GM06990 (cell line): ENCODE measurements around the gene PHF21B.

ENCODE experiments used
- DNase-seq: peaks from one replicate; pipeline ENCODE4 v3.0.0-alpha.2; 2011; ENCODE audit not compliant: insufficient read length; ENCODE audit errors: extremely low read depth
- H3K27me3 ChIP-seq: replicated peaks from 2 replicates; pipeline ENCODE4 v1.6.0; 2011; ENCODE audit warnings: low read length; ENCODE audit not compliant: control insufficient read depth, insufficient read depth
- H3K36me3 ChIP-seq: 2 replicates; pipeline ENCODE4 v1.5.1; 2011; ENCODE audit warnings: low read length; ENCODE audit not compliant: control insufficient read depth, insufficient read depth
- H3K4me3 ChIP-seq: replicated peaks from 2 replicates; pipeline ENCODE4 v1.5.1; 2011; ENCODE audit warnings: low read depth, mild to moderate bottlenecking, control low read depth, low read length
- TF ChIP-seq, protein P1 (sequence below): IDR thresholded peaks from 2 replicates; pipeline ENCODE4 v1.5.1; 2011; ENCODE audit warnings: low read length, control low read depth, mild to moderate bottlenecking, inconsistent platforms; ENCODE audit not compliant: insufficient read depth, poor library complexity, severe bottlenecking

PHF21B gene

DNA sequence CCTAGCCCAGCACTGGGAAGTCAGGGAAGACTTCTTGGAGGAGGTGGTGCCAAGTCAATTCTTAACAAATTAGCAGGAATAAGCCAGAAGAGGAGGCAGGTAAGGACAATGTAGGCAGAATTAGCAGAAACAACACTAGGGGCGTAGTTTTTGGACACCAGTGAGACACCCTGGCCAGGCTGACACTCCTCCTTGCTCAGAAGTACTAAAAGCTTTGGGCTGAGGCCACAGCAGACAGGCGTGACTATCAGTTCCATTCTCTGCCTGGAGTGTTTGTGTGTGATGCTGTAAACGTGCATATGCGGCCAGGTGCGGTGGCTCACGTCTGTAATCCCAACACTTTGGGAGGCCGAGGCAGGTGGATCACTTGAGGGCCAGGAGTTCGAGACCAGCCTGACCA lies 36.0 kb downstream of the PHF21B start:
- no peak for DNase-seq
- Histone ChIP-seq H3K4me3 (no peak overlapping the region), H3K27me3 (no peaks in the 10 kb centered on the region; the same call in none of the 2 replicates), H3K36me3 (no peaks in the 10 kb centered on the region)
- TF ChIP-seq, protein P1, sequence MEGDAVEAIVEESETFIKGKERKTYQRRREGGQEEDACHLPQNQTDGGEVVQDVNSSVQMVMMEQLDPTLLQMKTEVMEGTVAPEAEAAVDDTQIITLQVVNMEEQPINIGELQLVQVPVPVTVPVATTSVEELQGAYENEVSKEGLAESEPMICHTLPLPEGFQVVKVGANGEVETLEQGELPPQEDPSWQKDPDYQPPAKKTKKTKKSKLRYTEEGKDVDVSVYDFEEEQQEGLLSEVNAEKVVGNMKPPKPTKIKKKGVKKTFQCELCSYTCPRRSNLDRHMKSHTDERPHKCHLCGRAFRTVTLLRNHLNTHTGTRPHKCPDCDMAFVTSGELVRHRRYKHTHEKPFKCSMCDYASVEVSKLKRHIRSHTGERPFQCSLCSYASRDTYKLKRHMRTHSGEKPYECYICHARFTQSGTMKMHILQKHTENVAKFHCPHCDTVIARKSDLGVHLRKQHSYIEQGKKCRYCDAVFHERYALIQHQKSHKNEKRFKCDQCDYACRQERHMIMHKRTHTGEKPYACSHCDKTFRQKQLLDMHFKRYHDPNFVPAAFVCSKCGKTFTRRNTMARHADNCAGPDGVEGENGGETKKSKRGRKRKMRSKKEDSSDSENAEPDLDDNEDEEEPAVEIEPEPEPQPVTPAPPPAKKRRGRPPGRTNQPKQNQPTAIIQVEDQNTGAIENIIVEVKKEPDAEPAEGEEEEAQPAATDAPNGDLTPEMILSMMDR = no peak

DNA sequence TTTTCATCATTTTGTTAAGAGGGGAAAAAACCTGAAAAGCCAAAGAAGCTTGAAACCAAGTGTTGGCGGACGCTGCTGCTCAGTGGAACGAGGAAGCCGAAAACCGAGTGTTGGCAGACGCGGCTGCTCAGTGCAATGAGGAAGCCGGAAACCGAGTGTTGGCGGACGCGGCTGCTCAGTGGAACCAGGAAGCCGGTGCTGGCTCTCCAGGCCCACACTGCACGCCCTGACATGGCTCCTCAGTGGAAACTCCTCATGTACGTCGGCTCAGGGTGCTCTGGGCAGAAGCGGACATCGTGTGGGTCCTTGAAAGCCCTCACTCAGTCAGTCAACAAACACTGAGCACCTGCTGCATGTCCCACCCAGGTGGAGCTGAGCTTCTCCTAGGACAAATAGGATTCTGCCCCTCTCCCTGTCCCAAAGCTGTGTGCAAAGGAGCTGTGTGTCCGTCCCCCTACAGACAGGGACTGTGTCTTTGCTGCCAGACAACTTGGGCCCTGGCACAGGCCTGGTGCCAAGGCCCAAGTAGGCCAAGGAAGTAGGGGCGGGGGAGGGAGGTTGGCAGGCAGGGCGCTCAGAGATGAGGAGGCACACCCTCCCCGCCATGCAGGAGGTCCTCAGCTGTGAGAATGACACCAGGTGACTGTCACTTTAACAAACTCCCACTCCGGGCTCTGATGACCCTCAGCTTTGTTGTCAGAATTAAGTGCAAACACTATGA lies 37.3 kb downstream of the PHF21B start:
- H3K27me3 ChIP-seq = no peaks in the 10 kb centered on the region; the same call in 1 of the 2 replicates
- DNase-seq = no peak
- no peaks in the 10 kb centered on the region for H3K36me3 ChIP-seq
- TF ChIP-seq, protein P1 = no peak
- H3K4me3 ChIP-seq = no peak overlapping the region

DNA sequence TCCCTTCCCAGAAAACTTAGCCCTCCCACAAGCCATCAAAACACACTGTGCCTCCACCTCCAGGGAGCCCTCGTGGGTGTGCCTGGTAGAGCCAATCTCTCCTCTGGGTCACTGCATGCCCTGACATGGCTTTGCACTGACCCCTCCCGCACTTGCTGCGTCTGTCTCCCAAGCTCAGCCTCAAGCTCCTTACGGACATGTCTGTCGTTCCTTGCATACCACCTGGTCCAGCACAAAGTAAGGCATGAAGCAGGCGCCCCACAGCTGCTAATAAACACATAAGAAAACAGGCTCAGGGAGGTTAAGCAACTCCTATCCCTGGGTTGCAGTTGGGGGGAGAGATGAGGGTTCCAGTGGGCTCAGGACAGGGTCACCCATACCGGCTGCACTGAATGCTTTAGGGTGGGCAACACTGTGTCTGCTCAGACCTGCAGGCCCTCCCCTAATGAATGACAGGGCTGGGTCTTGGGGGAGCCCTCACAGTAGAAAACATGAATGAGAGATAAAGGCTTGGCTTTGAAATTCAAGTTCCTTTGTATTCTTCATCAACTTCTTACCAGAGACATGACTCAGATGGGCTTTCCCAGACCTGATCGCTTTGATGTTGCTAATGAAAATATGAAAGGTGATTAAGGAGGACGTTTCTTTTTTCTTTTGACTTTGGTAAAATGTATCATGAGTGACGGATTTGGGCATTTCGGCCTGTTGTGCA lies 38.0 kb downstream of the PHF21B start:
- TF ChIP-seq, protein P1 = no peak
- H3K27me3 ChIP-seq = no peaks in the 10 kb centered on the region; the same call in 1 of the 2 replicates
- DNase-seq = no peak
- H3K36me3 ChIP-seq = no peaks in the 10 kb centered on the region
- H3K4me3 ChIP-seq = no peak overlapping the region

DNA sequence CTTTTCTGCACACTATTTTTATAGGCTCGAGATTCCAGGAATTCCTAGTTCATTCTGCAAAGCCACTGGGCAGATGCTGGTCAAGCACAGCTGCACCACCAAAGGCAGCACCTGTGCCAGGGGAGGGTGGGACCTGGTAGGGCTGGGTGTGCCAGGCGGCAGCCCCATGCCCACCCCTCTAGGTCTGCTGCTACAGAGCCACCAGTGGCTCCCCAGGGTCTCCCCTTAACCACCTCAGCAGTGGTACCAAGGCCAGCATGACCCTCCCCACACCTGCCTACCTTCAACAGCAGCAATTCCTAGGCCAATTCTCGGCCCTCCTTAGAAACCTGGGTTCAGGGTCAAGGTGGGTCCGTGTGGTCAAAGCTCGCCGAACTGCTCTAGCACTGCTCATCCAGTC lies 39.5 kb downstream of the PHF21B start:
- TF ChIP-seq, protein P1 = no peak
- DNase-seq = no peak
- Histone ChIP-seq H3K27me3 (no peaks in the 10 kb centered on the region; the same call in 1 of the 2 replicates), H3K4me3 (no peak overlapping the region), H3K36me3 (no peaks in the 10 kb centered on the region)

DNA sequence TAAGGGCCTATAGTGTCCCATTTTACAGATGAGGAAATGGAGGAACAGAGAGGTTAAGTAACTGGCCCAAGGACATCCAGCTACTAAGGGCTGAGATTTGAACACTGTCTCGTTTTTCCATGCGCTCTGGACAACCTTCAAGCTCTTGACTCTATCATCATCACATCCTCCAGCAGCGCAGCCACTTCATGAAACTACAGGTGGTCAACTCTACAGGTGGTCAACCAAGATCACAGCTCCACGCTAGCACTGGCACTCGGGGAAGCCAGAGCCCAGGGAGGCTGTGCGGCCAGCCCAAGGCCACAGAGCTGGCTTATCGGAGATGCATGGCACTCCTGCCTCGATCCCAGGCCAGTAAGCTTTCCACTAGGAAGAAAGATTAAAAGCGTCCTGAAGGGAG lies 40.0 kb downstream of the PHF21B start:
- Histone ChIP-seq H3K4me3 (no peak overlapping the region), H3K36me3 (no peaks in the 10 kb centered on the region), H3K27me3 (no peaks in the 10 kb centered on the region; the same call in 1 of the 2 replicates)
- TF ChIP-seq, protein P1 = no peak
- no peak for DNase-seq
